GM18909 (cell line): Measurements from ENCODE around the gene ENTPD5.
"Not testable (repeated sequence)": the region's sequence is repeated elsewhere in the genome, so short reads cannot be mapped to it uniquely, and the experiment has no call there.

Source experiments
- ATAC-seq: cut with Tn5 transposase; IDR thresholded peaks from one replicate; pipeline ENCODE4 v1.9.1; 2021; ENCODE audit warnings: mild to moderate bottlenecking; ENCODE audit not compliant: unreplicated experiment, poor library complexity

The ENTPD5 gene

GRCh38 chr14:74008843-74009499 lies 10.1 kb downstream of the ENTPD5 start:
- ATAC-seq = no peak

GRCh38 chr14:74005664-74006063 lies 13.4 kb downstream of the ENTPD5 start:
- not testable (repeated sequence) for ATAC-seq

- no peak for ATAC-seq
Measured at GRCh38 chr14:73998726-73999125, 20.4 kb downstream of the ENTPD5 start.

- ATAC-seq = no peak
Measured at GRCh38 chr14:73997944-73998447, 21.1 kb downstream of the ENTPD5 start.

GRCh38 chr14:73997108-73997943 lies 21.8 kb downstream of the ENTPD5 start:
- no peak for ATAC-seq

- no peak for ATAC-seq
Measured at GRCh38 chr14:73996731-73997107, 22.4 kb downstream of the ENTPD5 start.

- no peak for ATAC-seq
Measured at GRCh38 chr14:73995977-73996378, 23.1 kb downstream of the ENTPD5 start.

- not testable (repeated sequence) for ATAC-seq
Measured at GRCh38 chr14:73994926-73995325, 24.2 kb downstream of the ENTPD5 start.

GRCh38 chr14:73991092-73991491 lies 28.0 kb downstream of the ENTPD5 start:
- no peak for ATAC-seq

GRCh38 chr14:73988656-73989055 lies 30.4 kb downstream of the ENTPD5 start:
- ATAC-seq = not testable (repeated sequence)

GRCh38 chr14:73988065-73988464 lies 31.0 kb downstream of the ENTPD5 start:
- ATAC-seq = no peak

- ATAC-seq = no peak
Measured at GRCh38 chr14:73977896-73978295, 41.2 kb downstream of the ENTPD5 start.

- ATAC-seq = no peak
Measured at GRCh38 chr14:73976125-73976524, 43.0 kb downstream of the ENTPD5 start.

GRCh38 chr14:73973497-73973896 lies 45.6 kb downstream of the ENTPD5 start:
- no peak for ATAC-seq

GRCh38 chr14:73968885-73969284 lies 50.2 kb downstream of the ENTPD5 start:
- no peak for ATAC-seq

- ATAC-seq = no peak
Measured at GRCh38 chr14:73965216-73965615, 53.9 kb downstream of the ENTPD5 start.

GRCh38 chr14:73961192-73961591 lies 57.9 kb downstream of the ENTPD5 start:
- ATAC-seq = no peak

GRCh38 chr14:73958591-73958990 lies 60.5 kb downstream of the ENTPD5 start:
- ATAC-seq = no peak

- ATAC-seq = no peak
Measured at GRCh38 chr14:73955674-73956073, 63.4 kb downstream of the ENTPD5 start.

- no peak for ATAC-seq
Measured at GRCh38 chr14:73953731-73954130, 65.4 kb downstream of the ENTPD5 start.
